A549 treated with CORT108297 at 1 μM for 4 hours (cell line): ENCODE measurements around the gene JCAD. TPM values are rescaled to one million over a fixed set of nuclear protein-coding genes. Genes with fewer than 3 reads are reported as not detected.

Source experiments
- total RNA-seq: library from RNA; stranded (reverse); fragments of 200-300 nt; extraction: Qiagen RNA extraction; gene quantifications from 5 replicates; pipeline ENCODE4 v1.2.3, GENCODE V29; 2022

JCAD gene, protein sequence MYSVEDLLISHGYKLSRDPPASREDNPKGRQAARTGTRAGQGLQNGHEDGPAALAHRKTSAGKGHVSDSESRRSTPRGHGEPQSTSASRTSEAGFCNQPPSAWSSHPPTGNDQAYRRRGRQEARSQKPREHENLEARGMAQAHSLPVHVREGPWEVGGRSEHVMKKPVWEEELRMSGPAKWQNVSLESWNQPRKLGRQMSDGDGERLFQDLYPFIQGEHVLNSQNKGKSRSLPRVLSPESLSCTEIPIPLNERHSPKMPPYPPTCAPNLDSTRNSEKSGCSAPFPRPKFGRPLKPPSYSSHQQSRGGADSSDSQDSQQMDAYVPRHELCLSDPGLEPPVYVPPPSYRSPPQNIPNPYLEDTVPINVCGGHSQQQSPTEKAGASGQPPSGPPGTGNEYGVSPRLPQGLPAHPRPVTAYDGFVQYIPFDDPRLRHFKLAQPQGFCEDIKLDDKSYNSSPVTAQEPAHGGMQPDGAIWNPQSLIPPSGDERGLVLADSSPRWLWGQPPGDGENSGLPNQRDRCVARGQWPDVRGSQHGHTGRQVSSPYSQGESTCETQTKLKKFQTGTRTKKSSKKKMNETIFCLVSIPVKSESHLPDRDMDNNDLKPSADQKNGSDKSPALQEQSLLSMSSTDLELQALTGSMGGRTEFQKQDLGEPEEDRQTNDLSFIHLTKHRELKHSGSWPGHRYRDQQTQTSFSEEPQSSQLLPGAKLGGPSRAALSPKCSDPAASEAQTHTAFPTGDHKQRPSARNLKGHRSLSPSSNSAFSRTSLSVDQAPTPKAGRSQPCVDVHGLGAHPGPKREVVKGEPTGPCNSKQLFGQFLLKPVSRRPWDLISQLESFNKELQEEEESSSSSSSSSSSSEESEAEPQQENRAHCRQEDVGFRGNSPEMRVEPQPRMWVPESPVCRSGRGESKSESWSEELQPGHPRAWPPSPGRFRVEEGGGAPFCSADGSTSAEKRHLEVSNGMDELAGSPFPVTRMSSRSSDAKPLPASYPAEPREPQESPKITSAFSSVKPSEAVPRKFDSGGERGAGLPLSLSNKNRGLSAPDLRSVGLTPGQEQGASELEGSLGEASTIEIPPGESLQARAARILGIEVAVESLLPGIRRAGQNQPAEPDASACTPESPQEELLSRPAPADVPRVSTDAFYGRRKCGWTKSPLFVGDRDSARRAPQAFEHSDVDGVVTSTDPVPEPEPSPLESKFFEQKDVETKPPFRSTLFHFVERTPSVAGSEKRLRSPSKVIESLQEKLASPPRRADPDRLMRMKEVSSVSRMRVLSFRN (N-terminal part only)
- 7.8 to 10.1 TPM (median 8.2 TPM) in 5 replicates for total RNA-seq

DNA sequence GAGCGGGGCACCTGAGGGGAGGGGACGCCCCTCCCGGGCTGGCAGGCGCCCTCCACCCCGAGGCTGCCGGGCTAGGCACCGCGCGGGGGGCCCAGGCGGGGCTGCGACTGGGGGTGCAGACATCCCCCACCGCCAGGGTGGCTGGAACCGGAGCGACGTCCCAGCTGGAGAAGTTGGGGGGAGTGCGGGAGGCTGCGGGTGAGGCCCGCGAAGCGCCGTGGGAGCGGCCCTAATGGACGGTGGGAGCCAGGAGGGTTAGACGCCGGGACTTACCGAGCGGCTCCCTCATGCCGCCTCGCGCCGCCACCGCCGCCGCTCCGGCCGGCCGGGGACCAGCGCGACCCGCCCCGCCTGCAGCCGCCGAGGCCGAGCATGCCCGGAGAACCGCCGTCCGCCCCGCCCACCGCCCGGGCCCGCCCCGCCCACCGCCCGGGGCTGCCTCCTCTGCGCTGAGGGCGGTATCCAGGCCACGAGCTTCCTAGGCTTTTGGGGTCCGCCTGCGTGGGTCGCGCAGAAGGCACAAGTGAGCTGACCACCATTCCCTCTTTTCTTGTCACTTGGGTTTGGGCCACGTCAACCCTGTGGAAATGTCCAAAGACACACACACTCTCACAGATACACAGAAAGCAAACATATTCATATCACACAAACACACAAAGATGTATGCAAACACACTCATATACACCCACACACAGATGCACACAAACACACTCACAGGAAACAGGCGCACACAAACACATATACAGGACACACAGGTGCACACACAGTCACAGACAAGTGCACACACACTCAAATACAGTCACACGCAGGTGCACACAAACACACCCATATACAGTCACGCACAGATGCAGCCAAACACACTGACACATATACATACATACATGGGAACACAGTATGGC is at the start of gene JCAD:
JCAD (minus strand) TSS at position 378 of the 899 bp plus-strand sequence. CDS start 11,774 bp downstream, outside the sequence.

